NCI-H510A treated with DMSO at 0.1 percent for 48 hours (cell line): ENCODE measurements around the gene TNKS2.

Source experiments
- DNase-seq: peaks from one replicate; lab custom pipeline; 2025; lab: John Stamatoyannopoulos, UW

TNKS2 gene

GRCh38 chr10:91908337-91909116 is 110.3 kb downstream of the TNKS2 start:
- peak; percentile 83 for DNase-seq

DNA sequence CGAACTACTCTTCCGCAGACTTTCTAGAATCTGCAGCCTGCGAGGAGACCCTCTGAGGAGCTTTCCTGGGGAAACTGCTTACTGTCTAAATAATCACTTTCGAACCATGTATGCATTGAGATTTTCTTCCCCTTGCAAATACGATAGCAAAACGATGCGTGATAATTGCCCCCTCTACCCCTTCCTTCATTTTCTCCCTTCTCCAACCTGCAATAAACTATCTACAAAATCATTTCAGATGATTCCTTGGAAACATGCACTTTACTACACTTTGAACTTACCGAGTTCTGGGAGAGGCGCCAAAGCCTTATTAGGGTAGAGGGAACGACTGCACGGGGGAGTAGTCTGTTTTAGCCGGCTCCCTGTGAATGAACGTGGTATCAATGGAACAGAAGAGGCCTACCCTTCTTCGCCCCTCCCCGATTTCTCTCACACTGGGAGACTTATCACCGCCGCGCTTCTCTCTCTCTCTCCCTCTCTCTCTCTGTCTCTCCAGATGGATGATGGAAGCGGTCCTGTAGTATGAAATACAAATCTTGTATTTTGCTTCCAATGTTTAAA is 111.0 kb downstream of the TNKS2 start, which contains the start of gene FGFBP3:
TSS of gene FGFBP3 (minus strand) at position 370 of the 561 bp plus-strand sequence. CDS start 517 bp downstream, outside the sequence.
- peak; percentile 91 for DNase-seq

DNA sequence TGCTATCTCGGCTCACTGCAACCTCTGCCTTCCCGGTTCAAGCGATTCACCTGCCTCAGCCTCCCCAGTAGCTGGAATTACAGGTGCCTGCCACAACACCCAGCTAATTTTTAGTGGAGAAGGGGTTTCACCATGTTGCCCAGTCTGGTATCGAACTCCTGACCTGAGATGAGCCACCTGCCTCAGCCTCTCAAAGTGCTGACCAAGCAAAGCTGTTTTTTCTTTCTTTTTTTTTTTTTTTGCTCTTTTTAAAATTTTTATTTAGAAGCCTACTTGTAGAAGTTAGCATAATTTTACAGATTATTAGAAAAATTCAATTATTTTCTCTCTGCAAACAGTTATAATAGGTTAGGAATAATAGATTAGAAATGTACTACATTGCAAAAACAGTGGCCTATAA is 112.2 kb downstream of the TNKS2 start:
- no peak for DNase-seq
